Mesenteric fat pad (tissue), 1 donor: Measurements from ENCODE around the gene FBXO46. TPM values are rescaled to one million over a fixed set of nuclear protein-coding genes. Genes with fewer than 3 reads are reported as not detected.

Experiments used
- DNase-seq: peaks from one replicate; pipeline ENCODE4 v3.0.0-alpha.2; 2020; ENCODE audit warnings: low spot score
- long read RNA-seq: library from polyadenylated mRNA; unstranded; transcript quantifications from one replicate; pipeline ENCODE4 v2.0.0, GENCODE V29; 2020
- total RNA-seq: library from RNA; stranded (reverse); fragmentation: NEBNext Ultra II Directional; extraction: Animal tissue kit (Norgen Biotek cat#: 25700); gene quantifications from one replicate; pipeline ENCODE4 v1.2.1, GENCODE V29; 2021
- donor health status: DM: yes; HTN: yes; CAD: no.

The FBXO46 gene, protein sequence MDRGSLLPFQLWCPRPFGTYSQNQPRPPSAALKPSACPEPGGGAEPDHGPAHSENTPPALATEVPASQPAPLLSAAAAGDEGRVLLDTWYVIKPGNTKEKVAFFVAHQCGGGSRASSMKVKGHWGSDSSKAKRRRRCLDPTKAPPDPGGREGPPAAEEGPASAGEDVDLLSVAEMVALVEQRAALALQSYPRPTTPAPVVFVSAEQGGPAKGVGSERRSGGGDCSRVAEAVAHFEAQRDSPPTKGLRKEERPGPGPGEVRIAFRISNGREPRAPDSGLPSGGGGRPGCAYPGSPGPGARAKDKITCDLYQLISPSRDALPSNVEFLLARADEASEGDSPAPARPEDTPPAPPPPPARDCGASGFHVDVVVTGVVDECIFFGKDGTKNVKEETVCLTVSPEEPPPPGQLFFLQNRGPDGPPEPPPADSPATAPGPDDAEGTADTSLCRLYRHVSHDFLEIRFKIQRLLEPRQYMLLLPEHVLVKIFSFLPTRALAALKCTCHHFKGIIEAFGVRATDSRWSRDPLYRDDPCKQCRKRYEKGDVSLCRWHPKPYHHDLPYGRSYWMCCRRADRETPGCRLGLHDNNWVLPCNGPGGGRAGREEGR
- total RNA-seq, result 12.8 TPM
- long read RNA-seq, partial matches to known transcripts, result 0 of 1 reads
- long read RNA-seq, other reads (novel, unspliced or antisense), result 1 of 1 reads

DNA sequence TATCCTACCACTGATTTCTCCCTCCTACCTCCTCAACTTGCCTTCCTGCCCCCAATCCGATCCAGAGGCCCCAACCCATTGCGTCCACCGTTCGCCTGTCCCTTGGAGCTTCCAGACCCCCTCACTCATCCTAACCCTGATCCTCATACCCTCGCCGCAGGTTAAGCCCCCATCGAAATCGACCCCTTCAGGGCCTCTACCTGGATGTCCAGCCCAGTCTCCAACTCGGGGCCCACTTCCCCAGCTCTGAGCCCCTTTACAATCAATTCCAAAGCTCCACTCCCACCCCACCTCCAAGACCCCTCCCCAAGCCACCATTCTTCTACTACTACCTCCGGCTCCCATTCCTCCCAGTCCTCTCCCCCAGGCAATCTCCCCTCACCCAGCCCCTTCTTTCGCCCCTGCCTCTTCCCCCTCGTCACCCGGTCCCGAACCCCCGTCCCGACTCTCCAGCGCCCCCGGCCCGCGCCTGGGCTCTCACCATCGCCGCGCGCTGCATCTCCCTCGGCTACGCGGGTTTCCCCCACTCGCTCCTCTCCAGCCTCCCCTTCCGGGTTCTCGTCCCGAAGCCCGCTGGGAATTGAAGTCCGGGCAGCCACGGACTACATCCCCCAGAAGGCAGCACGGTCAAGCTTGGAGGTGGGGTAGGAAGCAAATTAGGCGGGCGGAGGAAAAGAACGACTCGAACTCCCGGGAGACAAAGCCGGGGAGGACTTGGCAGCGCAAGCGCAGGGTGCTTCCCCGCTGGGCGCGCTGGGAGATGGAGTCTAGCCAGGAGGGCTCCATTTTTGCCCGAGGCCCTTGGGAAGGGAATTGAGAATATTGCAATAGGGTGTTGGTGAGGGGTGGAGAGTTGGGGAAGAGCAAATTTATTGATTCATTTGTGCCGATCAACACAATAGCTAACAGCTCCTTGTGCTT, at the start of gene FBXO46:
Gene FBXO46 (minus strand): TSS at position 529 of the 921 bp plus-strand sequence. CDS start 17,401 bp downstream, outside the sequence.
- peak; percentile 96 for DNase-seq

DNA sequence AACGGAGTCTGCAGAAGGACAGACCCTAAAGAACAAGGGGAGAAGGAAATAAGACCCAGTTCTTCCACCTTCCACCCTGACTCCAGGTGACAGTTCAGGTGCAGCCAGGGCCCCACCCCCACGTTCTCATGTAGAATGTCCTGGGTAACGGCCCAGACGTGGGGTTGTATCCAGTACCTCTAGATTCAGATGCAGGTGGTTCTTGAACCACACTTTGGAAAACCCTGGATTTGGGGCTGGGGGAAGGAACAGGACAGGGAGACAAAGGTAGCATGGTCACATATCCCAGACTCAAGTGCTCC, 49.4 kb upstream of the FBXO46 start:
- no peak for DNase-seq

DNA sequence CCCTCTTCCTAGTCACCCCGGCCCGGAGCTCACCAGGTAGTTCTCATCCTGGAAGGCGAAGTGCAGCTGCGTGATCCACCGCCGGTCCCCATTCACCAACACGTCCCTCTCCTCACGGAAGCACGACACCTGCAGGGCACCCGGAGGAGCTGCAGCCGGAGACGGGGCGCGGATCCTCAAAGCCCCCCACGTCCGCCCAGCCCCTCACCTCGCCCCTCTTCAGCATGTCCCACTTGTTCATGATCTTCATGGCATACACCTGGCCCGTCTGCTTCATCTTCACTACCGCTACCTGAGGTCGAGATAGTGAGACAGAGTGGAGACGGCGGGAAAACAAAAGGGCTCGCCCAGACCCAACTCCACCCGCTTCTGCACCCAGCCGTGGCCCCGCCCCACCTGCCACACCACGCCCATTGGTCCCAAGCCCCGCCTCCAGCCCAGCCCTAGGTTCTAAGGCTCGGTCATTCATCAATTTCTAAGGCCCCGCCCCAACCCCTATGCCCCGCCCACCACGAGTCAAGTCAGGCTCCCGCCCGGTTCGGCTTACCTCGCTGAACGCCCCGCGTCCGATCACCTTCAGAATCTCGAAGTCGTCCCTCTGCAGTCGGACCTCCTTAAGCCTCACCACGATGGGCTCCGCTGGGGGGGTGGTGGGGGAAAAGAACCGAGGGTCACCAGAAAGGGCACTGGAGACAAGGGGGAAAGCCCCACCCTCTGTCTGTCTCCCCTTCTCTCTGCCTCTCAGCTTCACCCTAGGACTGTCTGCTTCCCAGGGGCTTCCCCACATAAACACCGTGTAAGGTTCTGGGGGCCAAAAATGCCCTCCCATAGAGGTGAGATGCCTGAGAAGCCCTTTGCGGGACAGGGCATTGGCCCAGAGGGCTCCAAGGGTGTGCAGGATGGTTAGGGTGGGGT, 48.8 kb upstream of the FBXO46 start:
- DNase-seq, result peak; percentile 93

DNA sequence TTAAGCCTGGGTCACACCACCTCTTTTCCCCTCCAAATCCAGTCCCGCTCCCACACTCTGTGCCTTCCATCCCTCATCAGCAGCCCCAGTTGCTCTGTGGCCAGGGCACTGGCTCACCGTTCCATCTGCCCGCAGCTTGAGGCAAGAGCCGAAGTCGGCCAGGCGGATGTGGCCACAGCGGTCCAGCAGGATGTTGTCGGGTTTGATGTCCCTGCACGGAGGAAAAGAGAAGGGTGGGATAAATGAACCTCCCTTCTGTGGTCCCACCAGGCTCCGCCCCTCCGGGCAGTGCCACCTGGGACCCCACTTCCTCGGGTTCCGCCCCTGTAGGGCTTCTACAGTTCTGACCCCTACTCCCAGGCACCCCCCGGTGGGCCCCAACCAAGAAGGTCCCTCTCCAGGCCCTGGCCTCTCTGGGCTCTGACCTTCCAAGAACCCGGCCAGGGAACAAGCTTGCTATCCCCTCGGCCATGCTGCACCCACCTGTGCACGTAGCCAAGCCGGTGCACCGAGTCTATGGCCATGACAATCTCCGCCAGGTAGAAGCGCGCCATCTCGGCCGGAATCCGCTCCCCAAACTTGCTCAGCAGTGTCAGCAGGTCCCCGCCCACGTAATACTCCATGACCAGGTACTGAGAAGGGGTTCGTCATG, 47.4 kb upstream of the FBXO46 start:
- no peak for DNase-seq

DNA sequence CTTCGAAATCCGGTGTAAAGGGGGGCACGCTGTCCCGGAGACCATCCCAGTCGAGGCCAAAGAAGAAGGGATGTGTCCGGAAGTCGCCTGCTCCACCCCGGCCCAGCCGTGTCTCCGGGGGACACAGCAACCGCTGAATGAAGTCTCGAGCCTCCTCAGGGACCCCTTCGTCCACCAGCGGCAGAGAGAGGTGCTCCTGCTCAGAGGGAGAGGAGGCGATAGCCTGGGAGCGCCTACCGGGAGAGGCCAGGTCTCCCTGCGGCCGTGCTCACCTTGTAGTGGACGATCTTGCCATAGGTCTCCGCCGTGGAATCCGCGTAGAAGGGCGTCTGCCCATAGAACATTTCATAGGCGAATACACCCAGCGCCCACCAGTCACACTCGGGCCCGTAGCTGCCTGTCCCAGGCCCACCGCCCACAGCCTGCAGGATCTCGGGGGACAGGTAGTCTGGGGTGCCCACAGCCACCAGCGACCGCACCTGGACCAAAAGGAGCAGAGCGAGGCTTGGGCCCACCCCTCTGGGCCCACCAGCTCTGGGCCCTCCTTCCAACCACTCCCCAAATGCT, 46.8 kb upstream of the FBXO46 start:
- no peak for DNase-seq

DNA sequence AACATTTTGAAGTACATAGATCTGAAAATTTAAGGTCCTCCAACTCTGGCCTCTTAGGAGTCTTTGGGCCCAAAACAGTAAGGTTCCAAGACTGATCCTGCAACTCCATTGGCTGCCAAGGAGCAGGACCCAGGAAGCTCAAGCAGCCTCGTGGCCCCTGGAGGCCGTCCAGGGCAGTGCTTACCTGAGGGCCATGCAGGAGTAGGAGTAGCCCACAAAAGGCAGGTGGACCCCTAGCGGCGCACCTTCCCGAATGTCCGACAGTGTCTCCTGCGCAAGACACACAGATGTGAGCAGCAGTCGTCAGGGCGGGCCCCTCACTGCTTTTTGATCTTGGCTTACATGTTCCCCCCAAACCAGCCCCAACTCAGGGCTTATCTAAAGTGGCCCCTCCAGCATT, 44.1 kb upstream of the FBXO46 start:
- no peak for DNase-seq

DNA sequence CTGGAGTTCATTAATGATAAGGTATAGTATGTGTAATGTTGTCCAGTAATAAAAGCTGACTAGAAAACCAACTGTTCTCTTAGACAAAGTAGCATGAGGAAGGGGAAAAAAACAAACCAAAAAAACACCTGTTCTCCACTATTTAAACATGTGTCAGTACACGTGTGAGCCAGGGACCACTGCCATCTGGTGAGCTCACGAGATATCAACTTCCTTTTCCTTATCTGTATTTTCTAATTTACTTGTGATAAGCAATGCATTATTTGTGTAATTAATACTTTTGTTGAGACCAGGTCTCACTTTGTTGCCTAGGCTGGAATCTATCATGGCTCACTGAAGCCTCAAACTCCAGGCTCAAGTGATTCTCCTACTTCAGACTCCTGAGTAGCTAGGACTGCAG, 42.7 kb upstream of the FBXO46 start:
- DNase-seq, result no peak

DNA sequence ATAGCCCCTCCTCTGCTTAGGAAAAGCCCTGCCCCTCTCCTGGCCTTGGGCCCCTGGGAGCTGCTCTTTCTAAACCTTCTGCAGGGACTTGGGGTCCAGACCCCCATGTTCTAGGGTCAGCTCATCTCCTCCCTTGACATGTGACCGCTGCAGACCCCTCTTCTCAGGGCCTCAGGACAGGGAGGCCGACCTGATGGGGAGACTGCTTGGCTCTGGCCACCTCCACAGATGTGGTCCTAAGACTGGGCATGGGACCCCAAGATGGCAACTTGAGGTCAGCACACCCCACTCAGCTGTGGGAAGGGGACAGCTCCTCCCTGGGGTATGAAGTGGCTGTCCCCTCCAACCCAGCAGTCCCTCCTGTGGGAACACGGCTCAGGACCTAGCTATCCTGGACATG, 42.2 kb upstream of the FBXO46 start:
- no peak for DNase-seq

DNA sequence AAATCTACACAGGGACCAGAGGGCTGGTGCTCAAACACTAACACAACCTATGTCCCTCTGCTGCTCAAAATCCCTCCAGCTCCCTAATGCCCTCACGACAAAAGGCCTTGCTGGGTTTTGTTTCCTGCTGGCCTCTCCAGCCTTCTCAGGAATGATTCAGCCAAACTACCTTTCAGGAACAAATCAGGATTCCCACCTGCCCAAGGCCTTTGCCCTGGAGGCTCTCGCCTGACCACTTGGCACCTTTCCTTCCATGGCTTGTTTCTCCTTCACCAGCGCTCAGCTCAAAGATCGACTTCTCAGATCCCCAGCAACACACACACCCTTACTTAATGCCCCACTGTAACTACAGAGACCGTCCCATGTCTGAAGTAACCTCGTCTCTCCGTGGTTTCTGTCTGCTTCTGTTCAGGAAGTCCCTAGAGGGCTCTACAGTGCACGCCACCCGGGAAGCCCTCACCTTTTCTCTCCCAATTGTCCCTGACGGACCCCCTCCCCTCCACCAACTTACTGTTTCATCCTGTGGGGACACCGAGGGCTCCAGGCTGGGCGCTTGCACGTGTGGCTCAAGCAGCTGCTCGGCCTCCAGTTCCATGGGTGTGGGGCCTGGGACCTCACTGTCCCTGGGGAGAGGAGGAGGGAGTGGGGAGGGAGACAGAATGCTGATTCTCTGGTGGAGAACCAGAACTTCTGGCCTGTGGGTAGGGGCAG, 41.6 kb upstream of the FBXO46 start:
- DNase-seq, result no peak

DNA sequence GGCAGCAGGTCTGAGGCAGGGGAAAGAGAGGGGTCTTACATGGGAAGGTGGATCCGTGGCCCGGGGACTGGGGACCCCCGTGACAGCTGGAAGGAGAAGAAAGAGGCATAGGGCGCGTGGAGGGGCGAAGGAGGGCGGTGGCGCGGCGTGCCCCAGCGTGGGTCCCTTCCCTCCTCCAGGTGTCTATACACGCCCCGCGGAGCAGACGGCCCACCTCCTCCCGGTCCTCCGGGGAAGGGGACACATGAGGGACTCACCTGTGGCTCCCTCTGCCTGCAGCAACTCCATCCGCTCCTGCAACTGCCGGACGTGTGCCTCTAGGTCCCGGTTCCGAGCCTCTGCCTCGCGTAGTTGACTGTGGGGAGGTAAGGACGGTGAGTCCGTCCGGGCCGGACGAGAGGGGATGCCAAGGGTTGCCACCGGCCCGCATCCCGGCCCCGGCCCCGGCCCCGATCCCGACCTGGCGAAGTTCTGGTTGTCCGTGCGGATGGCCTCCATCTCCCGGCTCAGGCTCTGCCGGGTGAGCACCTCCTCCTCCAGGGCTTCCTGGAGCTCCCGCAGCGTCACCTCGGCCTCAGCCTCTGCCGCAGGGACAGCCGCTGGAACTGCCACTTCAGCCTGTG, 40.7 kb upstream of the FBXO46 start:
- DNase-seq, result no peak

DNA sequence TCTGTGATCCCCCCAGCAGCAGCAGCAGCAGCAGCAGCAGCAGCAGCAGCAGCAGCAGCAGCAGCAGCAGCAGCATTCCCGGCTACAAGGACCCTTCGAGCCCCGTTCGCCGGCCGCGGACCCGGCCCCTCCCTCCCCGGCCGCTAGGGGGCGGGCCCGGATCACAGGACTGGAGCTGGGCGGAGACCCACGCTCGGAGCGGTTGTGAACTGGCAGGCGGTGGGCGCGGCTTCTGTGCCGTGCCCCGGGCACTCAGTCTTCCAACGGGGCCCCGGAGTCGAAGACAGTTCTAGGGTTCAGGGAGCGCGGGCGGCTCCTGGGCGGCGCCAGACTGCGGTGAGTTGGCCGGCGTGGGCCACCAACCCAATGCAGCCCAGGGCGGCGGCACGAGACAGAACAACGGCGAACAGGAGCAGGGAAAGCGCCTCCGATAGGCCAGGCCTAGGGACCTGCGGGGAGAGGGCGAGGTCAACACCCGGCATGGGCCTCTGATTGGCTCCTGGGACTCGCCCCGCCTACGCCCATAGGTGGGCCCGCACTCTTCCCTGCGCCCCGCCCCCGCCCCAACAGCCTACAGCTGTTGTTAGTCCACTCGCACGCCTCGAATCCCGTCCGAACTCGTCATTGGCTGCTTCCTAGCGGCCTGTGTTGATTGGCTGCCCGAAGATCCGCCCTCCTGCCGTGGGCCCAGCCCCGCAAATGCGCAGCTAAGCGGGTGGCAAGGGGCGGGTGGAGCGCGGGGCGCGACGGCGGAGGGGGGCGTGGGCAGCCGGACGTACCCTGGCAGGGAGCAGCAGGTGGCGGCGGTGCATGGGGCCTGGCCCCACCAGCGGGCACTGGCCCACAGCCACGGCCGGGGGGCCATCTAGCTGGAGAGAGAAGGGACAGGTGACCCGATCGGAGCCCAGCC, 39.8 kb upstream of the FBXO46 start:
- peak; percentile 97 for DNase-seq

DNA sequence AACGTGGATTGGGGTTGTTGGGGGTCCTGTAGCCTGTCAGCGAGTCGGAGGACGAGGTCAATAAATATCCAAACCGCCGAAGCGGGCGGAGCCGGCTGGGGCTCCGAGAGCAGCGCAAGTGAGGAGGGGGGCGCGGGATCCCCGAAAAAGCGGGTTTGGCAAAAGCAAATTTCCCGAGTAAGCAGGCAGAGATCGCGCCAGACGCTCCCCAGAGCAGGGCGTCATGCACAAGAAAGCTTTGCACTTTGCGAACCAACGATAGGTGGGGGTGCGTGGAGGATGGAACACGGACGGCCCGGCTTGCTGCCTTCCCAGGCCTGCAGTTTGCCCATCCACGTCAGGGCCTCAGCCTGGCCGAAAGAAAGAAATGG, 39.1 kb upstream of the FBXO46 start:
- DNase-seq, result no peak

DNA sequence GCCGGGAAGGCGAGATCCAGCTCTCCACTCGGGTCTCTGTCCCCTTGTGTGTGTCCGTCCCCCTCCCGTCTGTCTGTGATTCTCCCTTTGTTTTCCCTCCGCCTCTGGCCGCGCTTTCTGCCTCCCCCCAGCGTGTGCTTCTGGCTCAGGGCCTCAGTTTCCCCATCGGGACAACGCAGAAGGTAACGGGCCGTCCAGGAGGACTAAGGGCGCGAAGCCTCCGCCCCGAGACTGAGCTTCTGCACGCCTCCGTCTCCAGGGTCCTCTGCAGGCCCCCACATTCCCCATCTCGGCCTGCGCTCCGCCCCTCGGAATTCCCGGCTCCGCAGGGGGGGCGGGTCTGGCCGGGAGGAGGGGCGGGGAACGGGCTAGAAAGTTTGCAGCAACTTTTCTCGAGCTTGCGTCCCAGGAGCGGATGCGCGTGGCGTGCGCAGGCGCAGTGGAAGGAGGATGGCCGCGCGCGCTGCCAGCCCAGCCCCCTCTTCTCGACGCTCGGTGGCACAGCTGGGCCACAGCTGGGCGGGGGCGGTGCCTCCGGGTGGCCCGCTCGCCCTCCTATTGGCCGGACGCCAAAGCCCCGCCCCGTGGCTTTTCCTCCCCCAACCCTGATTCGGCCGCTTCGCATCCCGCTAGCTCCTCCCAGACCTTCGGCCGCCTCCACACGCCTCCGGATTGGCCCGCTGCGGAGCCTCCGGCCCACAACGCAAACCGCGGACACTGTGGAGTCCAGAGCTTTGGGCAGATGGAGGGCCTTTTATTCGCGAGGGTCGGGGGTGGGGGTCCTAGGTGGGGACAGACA, 38.5 kb upstream of the FBXO46 start, which contains the start of gene SIX5:
Gene SIX5 (minus strand): TSS at position 269 of the 799 bp plus-strand sequence. CDS start 408 bp downstream, outside the sequence.
- DNase-seq, result peak; percentile 100

DNA sequence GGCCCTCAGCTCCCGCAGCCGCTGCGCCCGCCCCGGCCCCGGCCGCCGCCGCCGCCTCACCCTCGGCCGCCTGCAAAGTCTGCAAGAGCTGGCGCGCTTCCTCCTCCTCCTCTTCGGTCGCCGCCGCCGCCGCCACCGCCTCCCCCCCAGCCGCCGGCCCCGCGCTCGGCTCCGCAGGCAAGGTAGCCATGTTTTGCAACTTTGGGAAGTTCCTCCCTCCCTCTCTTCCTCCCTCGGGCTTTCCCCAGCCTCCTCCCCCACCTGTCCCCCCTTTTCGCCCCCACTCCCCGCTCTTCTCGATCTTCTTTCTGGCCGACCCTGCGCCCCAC, 37.9 kb upstream of the FBXO46 start:
- DNase-seq, result no peak

DNA sequence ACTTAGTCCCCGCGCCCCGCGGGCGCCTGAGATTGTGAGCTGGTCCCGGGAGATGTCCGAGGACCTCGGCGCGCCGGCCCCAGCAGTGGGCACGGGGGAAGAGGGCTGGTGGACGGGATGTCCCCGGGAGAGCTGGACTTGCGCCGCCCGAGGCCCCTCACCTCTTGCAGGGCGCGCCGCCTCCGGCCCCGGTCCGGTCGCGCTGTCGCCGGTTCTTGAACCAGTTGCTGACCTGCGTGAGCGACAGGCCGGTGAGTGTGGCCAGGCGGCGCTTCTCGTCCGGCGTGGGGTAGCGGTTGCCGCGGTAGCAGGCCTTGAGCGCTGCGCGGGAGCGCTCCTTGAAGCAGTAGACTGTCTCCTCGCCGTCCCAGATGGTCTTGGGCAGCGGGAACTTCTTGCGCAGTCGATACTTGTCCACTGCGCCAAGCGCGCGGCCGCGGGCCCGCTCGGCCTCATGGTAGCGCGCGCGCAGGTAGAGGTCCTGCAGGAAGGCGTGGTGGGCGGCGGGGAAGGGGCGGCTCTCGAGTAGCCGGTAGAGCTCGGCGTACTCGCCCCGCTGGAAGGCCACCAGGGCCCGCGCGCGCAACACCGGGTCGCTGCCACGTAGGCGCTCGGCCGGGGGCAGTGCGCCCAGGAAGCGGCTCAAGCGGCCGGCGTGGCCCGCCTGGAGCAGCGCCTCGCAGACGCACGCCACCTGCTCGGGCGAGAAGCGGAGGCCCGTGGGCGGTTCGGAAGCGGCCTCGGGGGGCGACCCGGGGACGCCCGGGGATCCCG, 37.4 kb upstream of the FBXO46 start:
- no peak for DNase-seq

DNA sequence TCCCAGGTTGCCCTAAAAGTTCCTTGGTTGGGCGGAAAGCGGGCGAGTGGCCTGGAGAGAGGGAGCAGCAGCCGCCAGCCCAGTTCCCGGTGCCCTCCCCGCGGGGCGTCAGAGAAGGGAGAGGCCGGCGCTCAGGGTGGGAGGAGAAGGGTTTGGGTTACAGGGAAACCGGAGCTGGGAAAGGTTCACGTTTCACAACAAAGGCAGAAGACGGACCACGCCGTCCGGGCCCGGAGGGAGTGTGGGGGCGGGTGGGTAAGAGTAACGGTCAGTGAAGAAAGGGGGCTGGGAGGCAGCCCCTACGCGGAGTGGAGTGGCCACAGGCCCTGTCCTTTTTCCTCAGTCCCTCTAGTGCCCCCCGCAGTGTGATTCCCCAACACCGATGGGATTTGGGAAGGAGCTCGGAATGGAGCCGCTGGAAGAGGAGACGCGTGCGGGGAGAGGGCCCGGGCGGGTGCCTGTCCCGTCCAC, 36.7 kb upstream of the FBXO46 start:
- no peak for DNase-seq
